Activated CD4-positive, CD25-positive, alpha-beta regulatory T cell (primary cell): ENCODE data around the gene MLPH.

Experiments used
- DNase-seq, 4 experiments: peaks; one replicate each; lab custom pipeline; 2025; lab: John Stamatoyannopoulos, UW

MLPH gene

DNA sequence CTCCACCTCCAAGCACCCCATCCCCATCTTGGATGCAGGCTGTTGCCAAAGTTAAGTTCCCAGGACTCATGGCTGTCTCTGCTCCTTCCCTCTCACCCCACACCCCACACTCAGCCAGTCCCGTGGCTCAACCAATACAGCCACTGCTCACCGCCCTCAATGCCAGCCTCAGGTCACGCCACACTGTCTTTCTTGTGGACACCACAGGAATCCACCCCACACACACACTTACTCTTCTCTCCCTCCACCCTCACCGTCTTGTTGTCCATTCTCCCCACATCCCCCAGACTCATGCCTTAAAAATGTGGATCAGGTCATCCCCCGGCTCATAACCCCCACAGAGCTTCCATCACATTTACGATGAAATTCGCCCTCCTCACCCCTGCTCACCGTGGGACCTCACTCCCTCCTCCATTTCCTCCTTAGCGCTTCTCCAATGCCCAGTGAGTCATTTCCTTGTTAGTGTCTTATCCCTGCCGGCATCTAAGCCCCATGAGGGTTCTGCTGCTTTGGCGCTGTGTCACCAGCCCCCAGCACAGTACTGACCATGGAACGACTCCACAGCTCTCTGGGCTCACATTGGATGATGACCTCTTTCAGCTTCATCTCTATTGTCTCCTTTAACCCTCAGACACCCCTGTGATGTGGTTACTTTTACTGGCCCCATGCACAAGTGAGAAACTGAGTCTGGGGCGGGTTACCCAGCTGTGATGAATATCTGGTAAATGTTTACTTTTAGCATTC lies 13.8 kb downstream of the MLPH start:
- DNase-seq, result no peak

DNA sequence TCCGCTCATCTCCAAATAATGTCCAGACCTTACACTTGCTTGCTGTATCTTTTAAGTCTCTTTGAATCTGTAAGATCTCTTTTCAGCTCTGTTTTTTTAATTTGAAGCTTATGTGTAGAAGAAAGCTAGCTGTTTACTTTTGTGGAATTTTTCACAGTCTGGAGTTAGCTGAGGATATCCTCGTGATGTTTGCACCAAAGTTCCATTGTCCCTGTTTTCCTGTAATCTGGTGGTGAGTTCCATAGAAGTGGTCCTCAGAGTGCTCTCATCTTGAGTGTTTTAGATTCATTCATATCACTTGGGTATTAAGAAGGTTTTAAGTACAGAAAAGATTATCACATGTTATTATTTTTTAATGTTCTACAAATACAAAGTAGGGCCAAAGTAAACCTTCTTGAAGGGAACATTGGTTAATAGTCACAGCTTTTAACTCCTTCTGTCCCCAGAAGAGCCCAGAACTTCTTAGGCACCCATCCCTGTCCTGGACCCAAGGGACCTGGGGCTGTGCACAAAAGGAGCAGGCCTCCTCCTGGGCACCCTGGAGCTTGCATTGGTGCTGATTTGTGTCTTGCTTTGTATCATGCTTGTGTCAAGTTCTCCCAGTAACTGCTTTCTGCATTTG lies 15.0 kb downstream of the MLPH start:
- DNase-seq, result no peak

DNA sequence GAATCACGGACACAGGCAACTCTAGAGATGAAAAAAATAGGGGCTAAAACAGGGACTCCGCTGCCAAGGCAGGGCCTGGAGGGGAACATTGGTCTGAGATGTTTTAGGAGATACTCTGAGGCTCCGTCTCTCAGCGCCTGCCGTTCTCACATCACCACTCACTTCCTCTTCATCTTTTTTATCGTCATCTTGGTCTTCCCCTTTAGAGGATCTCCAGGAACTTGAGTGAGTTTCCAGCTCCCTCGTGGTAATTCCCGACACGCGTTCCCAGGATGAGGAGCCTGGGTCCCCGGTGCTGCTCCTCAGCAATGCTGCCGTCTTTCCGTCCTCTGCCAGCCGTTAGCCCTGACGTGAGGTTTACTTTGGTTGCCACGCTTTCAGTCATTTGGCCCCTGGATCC lies 16.1 kb downstream of the MLPH start:
- DNase-seq, result no peak

DNA sequence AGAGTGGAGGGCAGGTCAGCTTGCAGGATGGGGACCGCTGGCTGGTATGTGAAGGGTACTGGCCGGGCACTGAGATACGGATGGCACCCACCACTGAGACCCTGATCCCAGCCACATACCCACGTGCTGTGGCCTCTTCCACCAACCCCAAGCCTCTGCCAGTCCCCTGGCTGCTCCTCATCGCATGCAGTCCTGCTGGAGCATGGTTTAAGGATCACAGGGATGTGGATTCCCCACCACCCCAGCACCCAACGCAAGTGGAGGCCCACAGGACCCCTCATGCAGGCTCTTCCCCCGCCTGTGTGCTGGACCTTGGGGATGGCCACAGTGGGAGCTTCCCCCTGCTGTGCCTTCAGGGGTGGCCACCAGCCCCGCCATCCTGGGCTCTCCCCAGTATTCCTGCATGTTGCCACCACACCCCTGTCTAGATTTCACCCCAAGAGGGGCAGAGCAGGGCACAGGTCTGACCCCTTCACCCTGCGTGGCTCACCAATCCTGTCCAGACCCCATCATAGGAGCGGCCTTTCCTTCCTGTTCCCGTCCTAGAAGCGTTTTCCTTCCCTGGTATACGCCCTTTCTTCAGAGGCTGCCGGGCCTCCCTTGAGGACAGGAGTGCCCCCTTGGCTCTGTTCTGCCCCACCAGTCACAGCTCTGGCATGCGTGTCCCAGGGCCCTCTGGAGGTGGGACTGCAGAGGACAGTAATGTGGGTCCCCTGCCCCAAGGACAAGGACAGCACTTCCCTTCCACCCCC lies 18.3 kb downstream of the MLPH start:
- no peak for DNase-seq

DNA sequence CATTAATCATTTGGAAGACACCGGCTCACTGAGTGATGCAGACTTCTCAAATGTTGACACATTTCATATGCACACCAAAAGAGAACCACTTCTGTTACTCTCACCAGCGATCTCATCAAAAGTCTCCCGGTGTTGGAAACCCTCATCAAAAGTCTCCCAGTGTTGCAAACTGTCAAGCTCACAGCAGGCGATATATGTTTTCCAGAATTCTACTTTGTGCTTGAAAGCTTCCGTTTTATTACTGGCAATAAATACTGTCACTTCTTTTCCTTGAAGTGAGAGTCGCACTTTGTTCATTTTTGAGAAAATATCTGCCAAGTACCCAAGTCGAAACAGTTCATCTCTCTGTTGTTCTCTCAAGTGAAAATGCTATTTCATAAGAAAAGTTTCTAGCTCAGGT lies 20.5 kb downstream of the MLPH start:
- no peak for DNase-seq

DNA sequence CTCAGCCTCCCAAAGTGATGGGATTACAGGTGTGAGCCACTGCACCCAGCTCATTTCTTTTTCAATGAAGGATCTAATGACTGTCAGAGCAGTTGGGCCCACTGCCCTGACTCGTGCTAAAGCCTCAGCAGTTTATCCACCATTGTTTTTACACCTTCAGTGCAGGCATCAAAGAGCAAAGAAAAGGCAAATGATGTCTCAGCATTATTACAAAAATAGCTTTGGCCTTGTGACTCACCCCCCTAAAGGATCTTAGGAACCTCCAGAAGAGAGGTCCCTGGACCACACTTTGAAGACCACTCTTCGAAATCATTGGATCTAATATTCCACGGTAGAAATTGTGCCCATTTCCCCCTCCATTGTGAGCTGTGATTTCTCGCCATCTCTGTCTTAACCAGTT lies 21.3 kb downstream of the MLPH start:
- no peak for DNase-seq

DNA sequence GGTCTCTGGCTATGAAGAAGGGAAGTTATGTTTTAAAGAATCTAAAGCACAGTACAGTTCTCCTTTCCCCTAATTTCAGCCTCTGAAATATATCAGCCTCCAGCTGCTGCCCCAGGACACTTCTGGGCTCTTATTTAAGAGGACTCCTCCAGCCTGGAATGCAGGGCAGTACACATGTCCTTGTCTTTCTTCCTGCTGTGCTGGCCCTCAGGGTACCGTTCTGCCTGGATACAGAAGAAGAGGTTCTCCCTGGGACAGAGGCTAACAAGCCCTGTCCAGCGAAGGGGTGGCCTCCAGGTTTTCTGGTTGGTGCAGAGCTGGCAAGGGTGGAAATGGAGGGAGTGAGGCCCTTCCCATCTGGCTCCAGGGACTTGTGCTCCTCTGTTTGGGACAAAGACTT lies 22.1 kb downstream of the MLPH start:
- no peak for DNase-seq

DNA sequence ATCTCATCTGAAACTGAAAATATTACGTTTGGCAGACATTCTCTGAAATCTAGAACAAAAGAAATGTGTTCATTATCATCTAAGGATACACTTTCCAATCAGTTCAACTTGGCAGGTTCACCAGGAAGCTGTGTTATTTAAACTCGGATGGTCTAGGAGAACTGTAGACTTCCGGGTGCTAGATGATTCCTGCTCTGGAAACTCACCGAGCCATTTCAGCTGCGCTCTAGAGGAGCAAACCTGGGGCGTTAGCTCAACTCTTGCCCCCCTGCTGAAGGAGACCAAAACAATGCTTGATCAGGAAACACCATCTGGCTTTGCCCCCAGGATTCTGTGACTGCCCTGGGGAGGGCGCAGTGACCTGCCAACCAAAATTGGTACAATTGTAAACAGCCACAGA lies 22.9 kb downstream of the MLPH start:
- DNase-seq, result no peak

DNA sequence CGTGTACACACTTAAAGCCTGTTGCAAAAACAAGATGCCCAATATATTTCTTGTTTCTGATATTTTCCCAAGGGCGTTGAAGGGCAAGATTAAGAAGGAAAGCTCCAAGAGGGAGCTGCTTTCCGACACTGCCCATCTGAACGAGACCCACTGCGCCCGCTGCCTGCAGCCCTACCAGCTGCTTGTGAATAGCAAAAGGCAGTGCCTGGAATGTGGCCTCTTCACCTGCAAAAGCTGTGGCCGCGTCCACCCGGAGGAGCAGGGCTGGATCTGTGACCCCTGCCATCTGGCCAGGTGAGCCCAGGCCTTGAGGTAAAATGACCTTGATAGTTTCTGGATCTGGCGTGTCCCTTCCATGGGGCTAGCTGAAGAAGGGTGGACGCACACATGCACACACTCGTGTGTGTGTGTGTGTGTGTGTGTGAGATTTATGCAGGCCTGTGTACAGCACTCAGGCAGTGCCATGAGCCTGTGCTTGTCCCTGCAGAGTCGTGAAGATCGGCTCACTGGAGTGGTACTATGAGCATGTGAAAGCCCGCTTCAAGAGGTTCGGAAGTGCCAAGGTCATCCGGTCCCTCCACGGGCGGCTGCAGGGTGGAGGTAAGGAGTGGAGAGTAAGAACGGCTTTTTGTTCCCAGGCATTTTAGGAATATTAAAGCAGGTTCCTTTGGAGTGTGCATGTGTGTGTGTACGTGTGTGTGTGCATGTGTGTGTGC lies 23.6 kb downstream of the MLPH start:
- DNase-seq, result no peak

DNA sequence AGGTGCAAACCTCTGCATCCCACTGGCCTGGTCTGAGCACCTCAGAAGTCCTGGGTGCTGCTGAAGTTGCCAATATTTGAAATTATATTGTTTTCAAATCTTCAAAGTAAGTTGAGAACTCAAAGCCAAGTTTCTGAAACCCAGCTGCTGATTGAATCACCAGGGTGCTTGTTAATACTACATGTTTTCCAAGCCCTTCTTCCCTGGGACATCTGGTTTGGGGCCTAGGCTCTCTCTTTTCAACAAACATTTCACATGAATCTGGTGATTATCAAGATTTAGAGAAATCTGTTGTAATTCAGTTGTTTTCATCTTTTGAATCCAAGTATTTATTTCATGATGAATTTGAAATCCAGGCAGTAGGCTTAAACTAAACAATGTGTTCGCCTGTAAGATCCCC lies 24.4 kb downstream of the MLPH start:
- DNase-seq, result no peak

DNA sequence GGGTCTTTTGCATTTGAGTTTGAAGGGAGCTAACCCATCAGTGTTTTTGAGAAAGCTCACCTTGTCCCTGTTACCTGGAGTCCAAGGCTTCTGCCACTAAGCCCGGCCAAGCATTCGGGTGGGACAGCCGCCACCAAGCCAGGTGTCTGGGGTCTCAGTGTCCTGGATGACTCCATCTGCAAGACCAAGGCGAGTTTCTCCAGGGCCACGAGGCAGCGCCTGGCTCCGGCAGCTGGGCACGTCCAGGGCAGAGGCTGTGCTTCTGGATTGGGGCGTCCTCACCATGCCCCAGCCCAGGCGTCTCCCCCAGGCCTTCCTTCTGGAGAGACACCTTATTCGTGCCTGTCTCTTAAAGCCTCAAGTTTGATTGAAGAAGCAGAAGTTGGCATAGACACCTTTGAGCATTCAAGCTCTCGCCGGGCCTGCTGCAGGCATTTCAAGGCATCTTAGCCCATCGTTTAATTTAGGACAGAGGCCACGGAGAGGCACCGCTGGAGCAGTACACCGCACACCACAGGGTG lies 24.9 kb downstream of the MLPH start:
- no peak for DNase-seq

DNA sequence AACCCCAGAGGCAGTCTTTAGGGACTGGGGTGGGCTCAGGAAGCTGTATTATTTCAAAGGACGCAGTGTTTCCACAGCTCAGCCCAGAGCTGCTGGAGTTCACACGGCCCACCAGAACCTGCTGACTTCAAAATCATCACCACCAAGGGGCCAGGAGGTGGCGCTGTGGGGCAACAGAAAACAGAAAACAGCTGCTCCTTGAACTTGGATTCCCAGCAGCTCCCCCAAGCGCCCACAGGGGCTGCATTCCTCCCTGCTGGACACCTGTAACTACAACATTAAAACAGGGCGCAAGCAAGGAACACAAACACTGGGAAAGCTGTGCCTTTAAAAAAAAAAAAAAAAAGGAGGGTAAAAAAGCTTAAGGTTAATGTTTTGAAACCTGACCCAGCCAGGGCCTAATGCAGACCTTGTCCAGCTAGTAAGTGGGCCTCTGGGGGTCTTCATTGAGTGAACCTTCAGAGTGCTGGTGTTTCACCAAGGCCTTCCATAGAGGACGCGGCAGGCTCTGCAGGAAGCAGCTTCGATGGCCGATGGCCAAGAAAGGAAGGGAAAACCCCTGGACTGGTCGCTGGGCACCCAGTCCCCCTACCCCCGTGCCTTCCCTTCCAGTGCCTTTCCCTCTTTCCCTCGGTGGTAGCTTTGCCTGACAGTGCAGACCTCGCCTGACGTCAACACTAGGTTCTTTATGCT lies 25.9 kb downstream of the MLPH start:
- DNase-seq, result peak; percentile 34 to 50 (median 47)

DNA sequence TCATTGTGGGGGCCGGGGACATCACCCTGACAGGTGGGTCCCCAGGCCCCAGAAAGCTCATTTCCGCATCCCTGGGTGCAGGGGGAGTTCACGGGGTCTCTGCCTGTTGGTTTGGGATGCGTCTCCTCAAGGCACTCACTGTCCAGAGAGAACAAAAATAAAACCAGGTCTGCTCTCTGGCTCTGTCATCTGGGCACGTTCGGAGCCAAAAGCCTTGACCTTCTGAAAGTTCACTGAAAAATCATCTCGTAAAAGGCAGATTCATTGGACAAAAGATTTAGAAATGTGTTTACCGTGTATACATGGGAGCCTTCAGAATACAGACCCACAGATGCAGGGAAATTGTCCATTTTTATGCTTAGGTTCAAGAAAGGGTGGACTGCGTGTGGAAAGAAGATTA lies 26.6 kb downstream of the MLPH start:
- DNase-seq, result no peak

DNA sequence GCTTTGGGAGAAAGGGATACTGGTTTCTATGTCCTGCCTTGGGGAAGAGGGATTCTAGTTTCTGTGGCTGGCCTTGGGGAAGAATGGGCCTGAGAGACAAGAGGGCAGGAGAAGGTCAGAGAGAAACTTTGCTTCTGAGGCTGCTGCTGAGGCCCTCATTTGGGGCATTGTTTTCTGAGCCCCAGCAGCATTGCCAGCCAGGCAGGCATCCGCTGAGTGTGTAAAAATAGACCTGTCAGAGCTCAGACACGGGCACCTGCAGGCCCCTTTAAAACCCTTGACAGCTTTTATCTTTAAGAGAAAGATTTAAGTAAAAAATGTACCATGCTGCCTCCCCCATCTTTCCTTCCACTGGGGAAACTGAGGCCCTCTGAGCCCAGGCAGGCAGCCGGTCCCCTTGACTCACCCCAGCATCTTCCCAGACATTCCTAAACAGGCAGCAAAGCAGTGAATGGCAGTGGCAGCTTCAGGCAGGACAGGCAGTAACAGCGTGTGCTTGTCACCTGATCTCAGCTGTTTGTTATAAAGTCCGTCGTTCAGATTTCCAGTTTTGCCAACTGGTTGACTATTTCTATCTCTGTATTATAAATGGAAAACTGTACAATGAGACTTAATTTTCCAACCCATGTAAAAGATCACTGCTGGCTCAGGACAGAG lies 27.6 kb downstream of the MLPH start:
- DNase-seq, result no peak

DNA sequence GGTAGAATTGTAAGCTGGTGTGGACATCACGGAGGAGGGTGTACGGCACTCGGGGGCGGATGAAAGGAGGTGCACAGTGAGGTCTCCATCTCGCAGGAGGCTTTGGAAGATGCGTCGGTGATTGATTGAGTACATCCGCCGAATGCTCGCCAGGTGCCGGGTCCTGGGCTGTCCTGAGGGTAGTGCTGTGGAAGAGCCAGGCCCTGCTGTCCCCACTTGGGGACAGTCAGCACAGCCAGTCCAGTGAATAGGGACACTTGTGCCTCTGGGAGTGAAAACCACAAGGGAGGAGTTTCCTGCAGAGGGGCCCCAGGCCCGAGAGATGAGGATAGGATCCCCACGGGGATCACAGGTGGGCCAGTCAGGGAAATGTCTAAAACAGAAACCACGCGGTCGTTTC lies 28.1 kb downstream of the MLPH start:
- DNase-seq, result no peak

DNA sequence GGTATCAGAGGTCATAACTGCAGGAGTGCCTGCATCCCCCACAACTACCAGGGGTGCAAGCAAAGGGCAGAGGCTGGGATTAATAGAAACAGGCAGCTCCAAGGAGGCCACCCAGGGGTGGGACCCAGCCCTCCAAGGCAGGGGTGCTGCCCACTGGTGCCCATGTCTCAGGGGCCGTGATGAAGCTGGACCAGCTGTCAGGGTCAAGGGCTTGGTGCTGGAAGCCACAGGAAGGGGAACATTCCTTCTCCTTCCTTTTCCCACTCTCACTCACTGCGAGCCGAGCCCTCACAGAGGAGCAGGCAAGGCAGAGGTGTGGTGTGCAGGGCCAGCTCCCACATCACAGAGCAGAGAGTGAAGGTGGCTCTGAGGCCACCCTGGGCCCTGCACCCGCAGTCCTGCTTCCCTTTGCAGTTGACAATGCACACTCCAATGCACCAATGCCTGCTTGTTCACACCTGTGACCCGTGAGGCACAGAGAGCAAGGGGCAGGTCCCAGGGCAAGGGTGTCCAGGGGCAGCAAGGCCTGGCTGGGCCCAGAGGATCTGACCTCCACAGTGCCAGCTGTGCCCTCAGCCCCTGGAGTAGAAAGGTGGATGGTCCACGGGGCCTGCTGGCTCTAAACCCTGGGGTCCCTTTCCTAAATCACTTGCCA lies 28.7 kb downstream of the MLPH start:
- no peak for DNase-seq

DNA sequence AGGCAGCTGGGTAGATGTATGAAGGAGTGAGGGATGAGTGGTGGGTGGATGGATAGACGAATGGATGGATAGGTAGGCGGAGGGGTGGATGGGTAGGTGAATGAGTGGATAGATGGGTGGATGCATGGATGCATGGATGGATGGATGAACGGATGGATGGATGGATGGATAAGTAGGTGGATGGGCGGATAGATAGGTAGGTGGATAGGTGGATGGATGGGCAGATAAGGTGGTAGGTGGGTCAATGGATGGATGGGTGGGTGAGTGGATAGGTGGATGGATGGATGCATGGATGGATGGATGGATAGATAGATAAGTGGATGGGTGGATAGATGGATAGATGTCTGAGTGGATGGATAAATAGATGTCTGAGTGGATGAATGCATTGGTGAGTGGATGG lies 30.1 kb downstream of the MLPH start:
- DNase-seq, result no peak

DNA sequence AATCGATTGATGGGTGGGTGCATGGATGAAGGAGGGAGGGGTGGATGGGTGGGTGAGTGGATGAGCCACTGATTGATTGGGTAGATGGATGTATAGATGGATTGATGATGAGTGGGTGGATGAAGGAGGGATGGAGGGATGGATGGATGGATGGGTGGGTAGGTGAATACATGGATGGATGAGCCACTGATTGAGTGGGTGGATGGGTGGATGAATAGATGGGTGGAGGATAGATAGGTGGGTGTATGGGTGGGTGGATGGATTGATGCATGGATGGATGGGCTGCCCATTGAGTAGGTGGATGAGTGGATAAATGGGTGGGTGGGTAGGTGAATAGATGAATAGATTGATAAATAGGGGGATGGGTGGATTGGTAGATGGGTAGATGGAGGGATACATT lies 30.9 kb downstream of the MLPH start:
- no peak for DNase-seq

DNA sequence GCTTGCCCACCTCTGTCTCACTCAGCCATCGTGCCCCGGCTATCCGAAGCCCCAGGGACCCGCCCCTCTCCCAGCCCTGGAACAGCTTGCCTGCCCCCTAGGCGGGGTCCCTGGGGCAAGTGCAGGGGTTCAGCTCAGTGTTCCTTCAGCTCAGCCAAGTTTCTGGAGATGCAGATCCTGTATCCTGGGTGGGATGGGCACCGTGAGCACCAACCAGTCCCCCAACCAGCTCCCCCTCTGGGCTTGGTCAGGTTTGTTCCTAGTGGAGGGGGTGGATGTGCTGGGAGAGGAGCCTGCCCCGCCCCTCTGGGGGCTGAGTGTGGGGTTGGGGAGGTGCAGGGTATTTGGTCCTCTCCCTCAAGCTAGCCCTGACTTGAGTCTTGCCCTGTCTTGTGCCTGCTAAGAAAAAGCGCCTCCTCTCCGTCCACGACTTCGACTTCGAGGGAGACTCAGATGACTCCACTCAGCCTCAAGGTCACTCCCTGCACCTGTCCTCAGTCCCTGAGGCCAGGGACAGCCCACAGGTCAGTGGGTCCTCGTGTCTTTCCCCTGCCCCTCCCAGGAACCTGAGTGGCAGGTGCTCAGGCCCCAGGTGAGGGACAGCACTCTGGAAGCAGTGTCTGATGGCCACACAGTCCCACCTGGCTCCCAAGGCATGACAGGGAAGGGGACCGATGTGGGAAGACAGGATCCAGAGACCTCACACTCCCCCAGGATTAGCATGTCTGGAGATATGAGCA lies 32.6 kb downstream of the MLPH start:
- no peak for DNase-seq

DNA sequence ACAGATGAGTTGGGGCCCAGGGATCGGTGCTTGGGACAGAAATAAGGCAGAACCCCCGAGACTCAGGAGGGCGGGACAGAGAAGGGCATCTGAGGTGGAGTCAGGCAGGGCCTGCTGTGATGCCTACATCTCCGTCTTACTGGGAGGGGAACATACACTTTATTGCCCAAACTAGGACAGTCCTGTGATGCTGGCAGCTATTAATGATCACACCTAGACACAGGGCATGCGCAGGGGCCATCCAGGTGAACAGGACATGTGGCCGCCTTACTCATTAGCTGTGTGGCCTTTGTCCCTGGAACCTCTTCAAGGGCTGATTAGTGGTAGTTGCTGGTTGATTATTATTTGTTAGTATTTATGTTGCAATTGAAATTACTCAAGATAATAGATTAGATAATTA lies 33.2 kb downstream of the MLPH start:
- no peak for DNase-seq
